ENCODE measurements around the gene KCTD13. TPM values are rescaled to one million over a fixed set of nuclear protein-coding genes. Genes with fewer than 3 reads are reported as not detected.
A peak's percentile ranks its signal among the peaks of the same experiment; 100 is the strongest.
"Not testable (repeated sequence)": the region's sequence is repeated elsewhere in the genome, so short reads cannot be mapped to it uniquely, and the experiment has no call there.

Gene KCTD13
- total RNA-seq, 1 donor from 2014 or later: 31.4 TPM

DNA sequence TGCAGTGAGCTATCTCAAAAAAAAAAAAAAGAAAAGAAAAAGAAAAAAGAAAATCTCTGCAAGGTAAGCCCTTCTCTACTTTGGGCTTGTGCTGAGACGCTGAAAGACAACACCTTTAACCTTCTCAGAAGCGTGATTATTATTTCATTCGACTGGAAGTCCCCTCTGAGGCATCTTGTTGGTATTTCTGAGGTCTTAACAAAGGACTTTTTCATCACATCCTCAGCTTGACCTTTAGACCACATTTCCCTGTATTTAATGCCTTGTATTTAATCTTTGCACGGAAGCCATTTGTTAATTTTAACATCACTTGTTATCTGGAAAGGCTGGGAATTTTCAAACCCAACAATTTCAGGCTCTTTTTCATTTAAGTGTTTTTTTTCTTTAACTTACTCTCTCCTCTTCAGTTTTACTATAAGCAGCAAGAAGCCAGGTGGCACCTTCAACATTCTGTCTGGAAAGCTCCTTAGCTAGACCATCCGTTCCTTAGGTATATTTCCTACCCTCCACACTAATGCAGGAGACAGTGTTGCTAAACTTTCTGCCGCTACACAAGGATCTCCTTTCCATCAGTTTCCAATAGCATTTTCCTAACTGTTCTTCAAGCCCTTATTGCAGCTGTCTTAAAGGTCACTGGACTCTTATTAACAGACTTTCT lies 10.3 kb downstream of the KCTD13 start:
- H3K27ac Mint-ChIP-seq: peak overlapping the region; percentile 14

GRCh38 chr16:29913514-29913913 lies 12.5 kb downstream of the KCTD13 start:
- TF ChIP-seq, protein P1, sequence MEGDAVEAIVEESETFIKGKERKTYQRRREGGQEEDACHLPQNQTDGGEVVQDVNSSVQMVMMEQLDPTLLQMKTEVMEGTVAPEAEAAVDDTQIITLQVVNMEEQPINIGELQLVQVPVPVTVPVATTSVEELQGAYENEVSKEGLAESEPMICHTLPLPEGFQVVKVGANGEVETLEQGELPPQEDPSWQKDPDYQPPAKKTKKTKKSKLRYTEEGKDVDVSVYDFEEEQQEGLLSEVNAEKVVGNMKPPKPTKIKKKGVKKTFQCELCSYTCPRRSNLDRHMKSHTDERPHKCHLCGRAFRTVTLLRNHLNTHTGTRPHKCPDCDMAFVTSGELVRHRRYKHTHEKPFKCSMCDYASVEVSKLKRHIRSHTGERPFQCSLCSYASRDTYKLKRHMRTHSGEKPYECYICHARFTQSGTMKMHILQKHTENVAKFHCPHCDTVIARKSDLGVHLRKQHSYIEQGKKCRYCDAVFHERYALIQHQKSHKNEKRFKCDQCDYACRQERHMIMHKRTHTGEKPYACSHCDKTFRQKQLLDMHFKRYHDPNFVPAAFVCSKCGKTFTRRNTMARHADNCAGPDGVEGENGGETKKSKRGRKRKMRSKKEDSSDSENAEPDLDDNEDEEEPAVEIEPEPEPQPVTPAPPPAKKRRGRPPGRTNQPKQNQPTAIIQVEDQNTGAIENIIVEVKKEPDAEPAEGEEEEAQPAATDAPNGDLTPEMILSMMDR (IDR thresholded peaks at IDR 0.05; ENCODE audit: unreplicated experiment): no peak
- H3K4me3 Mint-ChIP-seq (ENCODE audit: low read depth): no peak overlapping the region
- H3K27me3 Mint-ChIP-seq: no peaks in the 10 kb centered on the region
- no peak for DNase-seq (ENCODE audit: low spot score, unreplicated experiment)
- H3K4me1 Mint-ChIP-seq (ENCODE audit: low read depth): peaks cover 4% of the 10 kb centered on the region
- no peaks in the 10 kb centered on the region for H3K9me3 Mint-ChIP-seq (ENCODE audit: low read depth)
- no peak overlapping the region for H3K27ac Mint-ChIP-seq
- H3K36me3 Mint-ChIP-seq (ENCODE audit: insufficient read depth): peaks cover 14% of the 10 kb centered on the region

More for the DNA sequence above, 10.3 kb downstream of the KCTD13 start:
- H3K4me3 Mint-ChIP-seq (ENCODE audit: low read depth): no peak overlapping the region
- peaks cover 4% of the 10 kb centered on the region for H3K4me1 Mint-ChIP-seq (ENCODE audit: low read depth)
- no peaks in the 10 kb centered on the region for H3K9me3 Mint-ChIP-seq (ENCODE audit: low read depth)
- peaks cover 14% of the 10 kb centered on the region for H3K36me3 Mint-ChIP-seq (ENCODE audit: insufficient read depth)
- DNase-seq (ENCODE audit: low spot score, unreplicated experiment): no peak
- TF ChIP-seq, protein P1 (IDR thresholded peaks at IDR 0.05; ENCODE audit: unreplicated experiment): no peak
- H3K27me3 Mint-ChIP-seq: no peaks in the 10 kb centered on the region

DNA sequence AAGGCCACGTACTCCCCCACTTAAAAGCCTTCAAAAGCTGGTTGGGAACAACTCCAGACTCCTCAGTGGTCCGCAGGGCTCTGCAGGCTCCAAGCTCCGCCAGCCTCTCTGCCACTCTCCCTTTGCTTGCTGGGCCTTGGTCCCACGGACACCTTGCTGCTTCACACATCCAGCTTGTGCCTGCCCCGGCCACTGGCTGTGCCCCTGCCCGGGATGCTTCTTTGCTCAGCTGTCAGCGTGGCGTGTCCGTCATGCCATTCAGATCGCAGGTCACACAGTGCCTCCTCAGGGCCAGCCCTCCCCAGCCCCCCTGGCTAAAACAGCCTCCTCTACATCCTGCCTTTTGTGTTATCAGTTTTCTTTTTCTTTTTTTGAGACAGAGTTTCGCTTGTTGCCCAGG lies 13.9 kb downstream of the KCTD13 start:
- Mint-ChIP-seq H3K4me3 (ENCODE audit: low read depth) (no peak overlapping the region), H3K36me3 (ENCODE audit: insufficient read depth) (peaks cover 12% of the 10 kb centered on the region), H3K4me1 (ENCODE audit: low read depth) (peaks cover 4% of the 10 kb centered on the region), H3K27ac (peak overlapping the region; percentile 86), H3K27me3 (no peaks in the 10 kb centered on the region), H3K9me3 (ENCODE audit: low read depth) (no peaks in the 10 kb centered on the region)
- TF ChIP-seq, protein P1 (IDR thresholded peaks at IDR 0.05; ENCODE audit: unreplicated experiment): no peak
- no peak for DNase-seq (ENCODE audit: low spot score, unreplicated experiment)

- Mint-ChIP-seq H3K9me3 (ENCODE audit: low read depth) (no peaks in the 10 kb centered on the region), H3K27me3 (no peaks in the 10 kb centered on the region), H3K27ac (no peak overlapping the region), H3K4me1 (ENCODE audit: low read depth) (peaks cover 4% of the 10 kb centered on the region), H3K36me3 (ENCODE audit: insufficient read depth) (peaks cover 9% of the 10 kb centered on the region), H3K4me3 (ENCODE audit: low read depth) (no peak overlapping the region)
- no peak for DNase-seq (ENCODE audit: low spot score, unreplicated experiment)
- TF ChIP-seq, protein P1 (IDR thresholded peaks at IDR 0.05; ENCODE audit: unreplicated experiment): no peak
Observed at GRCh38 chr16:29911676-29912010, 14.4 kb downstream of the KCTD13 start.

DNA sequence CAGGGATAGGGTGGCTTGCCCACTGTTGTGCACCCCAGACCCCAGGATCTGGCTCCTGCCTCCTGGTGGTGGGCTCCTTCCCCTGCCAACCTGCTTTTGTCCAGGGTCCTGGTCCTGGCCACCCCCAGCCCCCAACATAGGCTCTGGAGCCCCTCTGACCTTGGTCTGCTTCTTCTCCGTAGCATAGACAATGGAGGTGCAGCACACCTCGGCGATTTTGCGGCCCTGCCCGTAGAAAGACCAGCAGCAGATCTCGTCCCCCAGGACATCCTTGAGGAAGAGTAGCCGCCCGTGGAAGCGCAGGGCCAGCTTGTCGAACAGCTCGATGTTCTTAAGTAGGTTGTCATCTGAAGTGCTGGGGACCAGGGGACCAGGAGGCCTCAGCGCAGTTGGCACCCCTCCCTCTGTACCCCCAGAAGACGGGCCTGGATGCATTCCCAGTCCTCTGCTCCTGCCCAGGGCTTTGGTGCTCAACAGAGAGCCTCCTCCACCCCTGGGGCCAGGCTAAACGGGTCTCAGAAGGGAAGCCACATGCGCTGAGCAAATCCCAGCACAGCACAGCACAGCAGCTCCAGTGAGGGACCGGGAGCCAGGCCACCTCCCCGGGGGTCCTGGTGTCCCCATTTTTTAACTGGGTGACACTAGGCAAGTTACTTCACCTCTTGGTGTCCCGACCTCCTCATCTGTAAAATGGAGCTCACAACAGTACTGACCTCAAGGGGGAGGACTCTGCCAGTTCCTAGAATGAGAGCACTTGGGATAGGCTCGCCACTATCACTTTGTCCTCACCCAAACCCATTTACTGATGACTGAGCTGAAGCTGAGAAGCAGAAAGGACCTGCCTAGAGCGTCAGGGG lies 15.0 kb downstream of the KCTD13 start:
- no peak overlapping the region for H3K27ac Mint-ChIP-seq
- no peaks in the 10 kb centered on the region for H3K27me3 Mint-ChIP-seq
- peaks cover 8% of the 10 kb centered on the region for H3K36me3 Mint-ChIP-seq (ENCODE audit: insufficient read depth)
- TF ChIP-seq, protein P1 (IDR thresholded peaks at IDR 0.05; ENCODE audit: unreplicated experiment): no peak
- DNase-seq (ENCODE audit: low spot score, unreplicated experiment): no peak
- H3K4me1 Mint-ChIP-seq (ENCODE audit: low read depth): peaks cover 4% of the 10 kb centered on the region
- H3K4me3 Mint-ChIP-seq (ENCODE audit: low read depth): no peak overlapping the region
- H3K9me3 Mint-ChIP-seq (ENCODE audit: low read depth): no peaks in the 10 kb centered on the region

GRCh38 chr16:29909851-29910250 lies 16.2 kb downstream of the KCTD13 start:
- H3K27ac Mint-ChIP-seq; H3K4me3 Mint-ChIP-seq (ENCODE audit: low read depth); H3K36me3 Mint-ChIP-seq (ENCODE audit: insufficient read depth); H3K9me3 Mint-ChIP-seq (ENCODE audit: low read depth); DNase-seq (ENCODE audit: low spot score, unreplicated experiment); H3K4me1 Mint-ChIP-seq (ENCODE audit: low read depth); H3K27me3 Mint-ChIP-seq: not testable (repeated sequence)

All from progenitor cell of endocrine pancreas (in vitro differentiated cells).